Fibroblast of mammary gland (primary cell): ENCODE measurements around the gene TAT.
"Not testable (repeated sequence)": the region's sequence is repeated elsewhere in the genome, so short reads cannot be mapped to it uniquely, and the experiment has no call there.

ENCODE experiments used
- DNase-seq: peaks from one replicate; pipeline ENCODE4 v3.0.0-alpha.2; 2010; ENCODE audit warnings: low read depth
- H3K4me3 ChIP-seq: 2 replicates; pipeline ENCODE4 v1.5.1; 2011; ENCODE audit warnings: low read depth, mild to moderate bottlenecking, low read length, moderate library complexity; ENCODE audit not compliant: control insufficient read depth
- TF ChIP-seq, protein P1 (sequence below): conservative IDR thresholded peaks from 2 replicates; pipeline ENCODE4 v1.5.1; 2011; ENCODE audit warnings: low read depth, low read length, inconsistent platforms; ENCODE audit not compliant: control insufficient read depth, insufficient read depth

The TAT gene

DNA sequence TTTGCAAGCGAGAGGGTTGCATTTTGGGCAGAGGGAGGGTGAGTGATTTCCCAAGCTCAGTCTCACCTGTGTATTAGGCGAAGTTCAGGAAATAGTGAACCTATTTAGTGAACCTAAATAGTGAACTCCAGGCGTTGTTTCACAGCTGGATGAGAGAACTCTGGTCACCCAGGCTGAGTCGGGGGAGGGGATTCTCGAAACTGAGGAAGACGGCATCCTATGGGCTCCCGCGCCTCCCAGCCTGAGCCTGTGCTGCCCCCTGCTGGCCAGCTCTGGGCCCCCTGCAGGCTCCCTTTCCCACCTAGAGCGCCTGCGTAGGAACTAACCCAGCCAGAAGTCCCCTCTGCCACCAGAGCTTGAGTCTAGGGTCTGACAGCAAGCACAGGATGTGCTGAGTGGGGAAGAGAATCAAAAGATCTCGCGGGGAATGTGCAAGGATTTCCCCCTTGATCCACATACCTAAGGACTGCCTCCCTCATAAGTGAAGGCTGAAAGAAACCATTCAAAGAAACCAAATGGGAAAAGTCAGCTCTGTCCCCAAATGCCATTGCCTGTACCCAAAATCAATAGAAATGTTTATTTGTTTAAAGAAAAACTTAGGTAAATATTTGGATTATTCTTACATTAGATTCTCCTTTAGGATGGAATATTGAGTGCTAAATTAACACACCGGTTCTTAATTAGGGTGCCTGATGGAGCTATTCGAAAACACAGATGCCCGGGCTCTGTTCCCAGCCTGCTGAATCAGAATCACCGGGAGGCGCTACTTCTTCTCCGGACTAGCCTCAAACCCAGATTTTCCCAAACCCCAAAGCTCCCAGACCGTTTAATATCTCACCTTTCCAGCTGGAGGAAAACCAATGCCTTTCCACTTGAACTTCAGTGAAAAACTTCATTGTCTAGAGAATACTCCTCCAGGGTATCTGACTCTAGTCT, 34.3 kb upstream of the TAT start:
- DNase-seq = peak; percentile 48
- TF ChIP-seq, protein P1, sequence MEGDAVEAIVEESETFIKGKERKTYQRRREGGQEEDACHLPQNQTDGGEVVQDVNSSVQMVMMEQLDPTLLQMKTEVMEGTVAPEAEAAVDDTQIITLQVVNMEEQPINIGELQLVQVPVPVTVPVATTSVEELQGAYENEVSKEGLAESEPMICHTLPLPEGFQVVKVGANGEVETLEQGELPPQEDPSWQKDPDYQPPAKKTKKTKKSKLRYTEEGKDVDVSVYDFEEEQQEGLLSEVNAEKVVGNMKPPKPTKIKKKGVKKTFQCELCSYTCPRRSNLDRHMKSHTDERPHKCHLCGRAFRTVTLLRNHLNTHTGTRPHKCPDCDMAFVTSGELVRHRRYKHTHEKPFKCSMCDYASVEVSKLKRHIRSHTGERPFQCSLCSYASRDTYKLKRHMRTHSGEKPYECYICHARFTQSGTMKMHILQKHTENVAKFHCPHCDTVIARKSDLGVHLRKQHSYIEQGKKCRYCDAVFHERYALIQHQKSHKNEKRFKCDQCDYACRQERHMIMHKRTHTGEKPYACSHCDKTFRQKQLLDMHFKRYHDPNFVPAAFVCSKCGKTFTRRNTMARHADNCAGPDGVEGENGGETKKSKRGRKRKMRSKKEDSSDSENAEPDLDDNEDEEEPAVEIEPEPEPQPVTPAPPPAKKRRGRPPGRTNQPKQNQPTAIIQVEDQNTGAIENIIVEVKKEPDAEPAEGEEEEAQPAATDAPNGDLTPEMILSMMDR = peak; percentile 88
- no peak overlapping the region for H3K4me3 ChIP-seq

DNA sequence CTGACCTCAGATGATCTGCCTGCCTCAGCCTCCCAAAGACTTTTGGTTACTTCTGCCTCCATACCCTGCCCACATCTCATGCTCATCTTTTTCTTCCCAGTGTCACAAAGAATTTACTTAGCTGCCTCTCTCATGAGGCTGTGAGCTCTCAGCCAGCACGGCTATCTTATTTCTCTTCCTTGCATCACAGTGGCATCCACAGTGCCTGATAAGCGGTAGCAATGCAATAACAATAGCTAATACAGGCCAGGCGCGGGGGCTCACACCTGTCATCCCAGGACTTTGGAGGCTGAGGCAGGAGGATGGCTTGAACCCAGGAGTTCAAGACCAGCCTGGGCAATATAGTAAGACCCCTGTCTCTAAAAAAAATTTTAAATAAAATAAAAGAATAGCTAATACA, 33.6 kb upstream of the TAT start:
- TF ChIP-seq, protein P1 = no peak
- no peak overlapping the region for H3K4me3 ChIP-seq
- DNase-seq = no peak

DNA sequence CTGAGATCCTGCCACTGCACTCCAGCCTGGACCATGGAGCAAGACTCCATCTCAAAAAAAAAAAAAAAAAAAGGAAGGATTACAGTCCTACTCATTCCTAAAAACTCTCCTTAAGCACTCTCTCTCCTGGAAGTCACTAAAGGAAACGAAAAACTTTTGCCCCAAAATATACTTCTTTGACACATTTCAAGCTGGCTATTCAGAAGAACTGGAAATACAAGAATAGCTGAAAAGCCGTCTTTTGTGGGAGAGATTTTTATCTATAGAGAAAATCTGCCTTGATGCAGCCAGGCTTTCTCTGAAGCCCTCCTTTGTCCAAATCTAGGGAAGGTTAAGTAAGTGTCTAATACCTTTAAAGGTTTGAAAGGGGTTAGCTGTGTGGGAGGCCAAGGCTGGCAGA, 32.2 kb upstream of the TAT start:
- DNase-seq = no peak
- TF ChIP-seq, protein P1 = no peak

DNA sequence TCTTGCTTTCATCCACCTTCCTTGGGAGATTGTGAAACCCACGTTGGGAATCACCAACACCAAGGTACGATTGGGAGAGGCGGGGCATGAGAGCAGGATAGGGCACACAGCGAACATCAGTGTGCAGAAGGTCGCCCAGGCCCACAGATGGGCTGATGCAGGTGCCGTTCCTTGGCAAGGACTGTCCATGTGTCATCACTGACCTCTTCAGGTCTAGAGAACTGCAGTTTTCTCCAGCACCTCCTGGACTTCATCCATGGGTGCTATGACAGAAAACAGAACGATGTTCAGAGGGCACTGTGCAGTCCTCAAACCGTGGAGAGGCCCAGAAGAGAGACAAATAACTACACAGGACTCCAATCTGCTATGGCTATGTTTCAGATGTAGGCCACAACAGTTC, 23.9 kb upstream of the TAT start:
- H3K4me3 ChIP-seq = no peak overlapping the region
- DNase-seq = no peak
- TF ChIP-seq, protein P1 = no peak

More for the DNA sequence above, 32.2 kb upstream of the TAT start:
- no peak overlapping the region for H3K4me3 ChIP-seq

DNA sequence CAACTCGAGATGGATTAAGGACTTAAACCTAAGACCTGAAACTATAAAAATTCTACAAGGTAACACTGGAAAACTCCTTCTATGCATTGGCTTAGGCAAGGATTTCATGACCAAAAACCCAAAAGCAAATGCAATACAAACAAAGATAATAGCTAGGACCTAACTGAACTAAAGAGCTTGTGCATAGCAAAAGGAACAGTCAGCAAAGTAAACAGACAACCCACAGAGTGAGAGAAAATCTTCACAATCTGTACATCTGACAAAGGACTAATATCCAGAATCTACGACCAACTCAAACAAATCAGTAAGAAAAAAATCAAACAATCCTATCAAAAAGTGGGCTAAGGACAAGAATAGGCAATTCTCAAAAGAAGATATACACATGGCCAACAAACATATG, 21.5 kb upstream of the TAT start:
- not testable (repeated sequence) for DNase-seq, H3K4me3 ChIP-seq

DNA sequence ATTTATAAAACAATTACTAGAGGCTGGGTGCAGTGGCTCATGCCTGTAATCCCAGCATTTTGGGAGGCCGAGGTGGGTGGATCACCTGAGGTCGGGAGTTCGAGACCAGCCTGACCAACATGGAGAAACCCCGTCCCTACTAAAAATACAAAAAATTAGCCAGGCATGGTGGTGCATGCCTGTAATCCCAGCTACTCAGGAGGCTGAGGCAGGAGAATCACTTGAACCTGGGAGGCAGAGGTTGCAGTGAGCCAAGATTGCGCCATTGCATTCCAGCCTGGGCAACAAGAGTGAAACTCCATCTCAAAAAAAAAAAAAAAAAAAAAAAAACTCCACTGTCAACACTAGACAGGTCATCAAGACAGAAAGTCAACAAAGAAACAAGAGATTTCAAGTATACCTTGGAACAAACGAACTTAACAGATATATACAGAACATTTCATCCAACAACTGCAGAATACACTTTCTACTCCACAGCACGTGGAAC, 18.5 kb upstream of the TAT start:
- H3K4me3 ChIP-seq, DNase-seq: not testable (repeated sequence)

DNA sequence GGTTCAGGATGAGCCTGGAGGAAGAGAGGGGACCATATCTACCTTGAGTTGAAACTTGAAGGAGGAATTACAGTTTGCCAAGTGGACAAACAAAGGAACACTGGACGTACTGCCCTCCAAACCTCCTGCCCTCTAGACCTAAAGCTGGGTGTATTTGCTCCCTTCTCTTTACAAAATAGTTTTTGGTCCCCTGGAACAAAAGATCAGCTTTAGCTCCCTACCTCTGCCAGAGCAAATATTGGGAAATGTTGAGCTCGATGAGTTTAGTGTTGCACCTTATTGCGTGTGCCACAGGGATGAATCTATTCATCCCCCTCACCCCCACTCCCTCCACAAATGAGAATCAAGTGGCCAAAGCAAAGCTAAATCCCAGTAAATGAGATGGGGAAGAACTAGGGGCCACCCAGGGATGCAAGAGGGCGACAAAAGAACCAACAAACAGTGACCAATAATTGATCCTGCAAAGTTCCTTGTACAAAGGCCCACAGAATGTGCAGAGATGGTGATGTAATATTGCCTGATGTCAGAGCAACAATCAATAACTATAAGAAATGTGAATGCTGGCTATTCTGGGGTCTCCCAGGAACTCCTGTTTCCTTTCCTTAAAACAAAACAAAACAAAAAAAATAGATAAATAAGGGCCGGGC, 17.2 kb upstream of the TAT start:
- TF ChIP-seq, protein P1 = no peak
- no peak overlapping the region for H3K4me3 ChIP-seq
- DNase-seq = no peak
